HG03565 (cell line): ENCODE results near the gene SPATC1L.

ENCODE experiments used
- ATAC-seq: cut with Tn5 transposase; IDR thresholded peaks from one replicate; pipeline ENCODE4 v1.9.1; 2021; ENCODE audit warnings: mild to moderate bottlenecking, moderate library complexity; ENCODE audit not compliant: unreplicated experiment

The SPATC1L gene

DNA sequence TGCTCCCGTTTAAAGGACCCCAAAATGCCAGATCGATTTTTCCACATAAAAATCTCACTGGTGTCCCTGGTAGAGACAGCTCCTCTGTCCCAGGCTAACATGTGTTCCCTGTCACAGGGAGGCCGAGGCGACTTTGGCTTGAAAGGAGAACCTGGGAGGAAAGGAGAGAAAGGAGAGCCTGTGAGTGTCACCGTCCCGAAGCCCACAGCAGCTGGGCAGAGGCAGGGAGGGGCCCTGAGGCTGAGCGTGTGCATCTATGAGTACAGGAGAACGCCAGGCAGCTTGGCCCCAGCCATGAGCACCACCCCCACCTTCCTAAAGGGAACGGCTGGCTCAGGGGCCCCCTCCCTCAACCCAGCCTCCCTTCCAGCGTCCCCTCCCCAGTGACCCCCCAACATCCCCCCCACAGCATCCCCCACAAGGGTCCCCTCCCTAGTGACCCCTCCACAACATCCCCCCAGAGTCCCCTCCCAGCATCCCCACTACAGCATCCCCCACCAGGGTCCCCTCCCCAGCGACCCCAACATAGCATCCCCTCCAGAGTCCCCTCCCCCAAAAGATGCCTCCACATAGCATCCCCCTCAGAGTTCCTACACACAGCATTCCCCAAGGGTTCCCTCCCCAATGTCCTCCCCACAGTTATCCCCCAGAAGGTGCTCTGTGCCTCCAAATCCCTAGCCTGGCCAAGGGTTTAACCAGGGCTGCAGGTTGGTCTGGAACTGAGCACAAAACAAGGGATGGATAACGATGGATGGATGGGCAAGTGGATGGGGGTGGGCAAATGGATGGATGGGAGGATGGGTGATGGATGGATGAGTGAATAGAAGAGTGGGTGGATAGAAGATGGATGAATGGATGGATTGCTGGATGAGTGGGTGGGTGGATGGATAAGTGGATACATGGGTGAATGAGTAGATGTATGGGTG is 61.2 kb downstream of the SPATC1L start:
- ATAC-seq = no peak

- ATAC-seq = no peak
These were observed 62.0 kb downstream of the SPATC1L start for GRCh38 chr21:46122237-46122671.

GRCh38 chr21:46121286-46122221 is 62.7 kb downstream of the SPATC1L start:
- ATAC-seq = no peak

- ATAC-seq = no peak
These were observed 63.7 kb downstream of the SPATC1L start for GRCh38 chr21:46120301-46121285.

GRCh38 chr21:46119637-46120271 is 64.5 kb downstream of the SPATC1L start:
- ATAC-seq = no peak

DNA sequence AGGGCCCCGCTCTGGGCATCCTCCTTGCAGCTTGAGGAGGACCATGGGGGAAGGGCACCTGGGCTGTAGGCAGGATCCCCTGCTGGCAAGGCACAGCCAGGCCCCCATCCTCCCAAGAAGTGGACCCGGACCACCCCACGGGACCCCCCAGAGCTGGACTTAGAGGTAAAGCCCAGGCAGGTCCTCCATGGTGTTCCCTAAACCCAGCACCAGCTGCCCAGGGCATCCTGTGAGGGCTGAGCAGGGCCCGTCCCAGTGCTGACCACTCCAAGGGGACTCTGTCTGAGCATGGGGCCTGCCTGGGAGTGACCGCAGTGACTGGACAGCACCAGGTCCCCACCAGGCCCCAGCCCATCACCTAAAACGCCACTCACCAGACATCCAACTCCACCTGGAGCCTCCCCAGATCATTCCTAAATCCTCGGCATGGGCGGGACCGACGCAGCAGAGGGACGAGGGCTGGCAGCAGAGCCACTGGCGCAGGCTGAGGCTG is 65.1 kb downstream of the SPATC1L start:
- no peak for ATAC-seq

- no peak for ATAC-seq
These were observed 65.7 kb downstream of the SPATC1L start for GRCh38 chr21:46118316-46119143.

DNA sequence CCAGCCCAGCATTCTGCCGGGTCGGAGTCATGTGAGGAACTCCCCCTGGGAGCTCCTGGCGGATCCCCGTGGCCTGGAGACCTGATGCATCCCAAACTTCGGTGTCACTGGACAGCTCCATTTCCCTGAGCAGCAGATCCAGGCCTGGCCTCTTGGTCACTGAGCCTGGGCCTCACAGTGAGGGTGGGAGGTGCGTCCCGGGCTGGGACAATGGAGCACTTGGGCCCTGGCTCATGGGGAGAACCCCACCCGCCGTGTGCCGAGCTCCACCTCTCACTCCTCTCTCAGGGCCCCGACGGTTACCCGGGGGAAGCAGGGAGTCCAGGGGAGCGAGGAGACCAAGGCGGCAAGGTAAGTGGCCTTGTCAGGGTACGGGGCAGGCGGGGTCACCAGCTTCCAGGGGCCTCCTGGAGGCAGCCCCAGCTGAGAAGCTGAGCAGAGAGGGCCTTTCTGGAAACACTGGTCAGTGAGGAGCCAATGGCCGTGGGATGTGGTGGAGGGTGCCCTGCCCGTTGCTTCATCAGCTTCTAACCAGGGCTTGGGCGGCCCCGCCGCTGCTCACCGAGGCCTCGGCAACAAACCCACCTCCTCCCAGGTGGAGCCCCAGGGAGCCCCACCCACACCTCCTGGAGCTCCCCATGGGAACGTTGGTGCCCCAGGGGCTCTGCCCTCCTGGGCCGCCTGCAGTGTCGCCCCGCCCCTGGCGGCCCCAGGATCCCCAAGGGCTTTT is 66.5 kb downstream of the SPATC1L start:
- no peak for ATAC-seq

DNA sequence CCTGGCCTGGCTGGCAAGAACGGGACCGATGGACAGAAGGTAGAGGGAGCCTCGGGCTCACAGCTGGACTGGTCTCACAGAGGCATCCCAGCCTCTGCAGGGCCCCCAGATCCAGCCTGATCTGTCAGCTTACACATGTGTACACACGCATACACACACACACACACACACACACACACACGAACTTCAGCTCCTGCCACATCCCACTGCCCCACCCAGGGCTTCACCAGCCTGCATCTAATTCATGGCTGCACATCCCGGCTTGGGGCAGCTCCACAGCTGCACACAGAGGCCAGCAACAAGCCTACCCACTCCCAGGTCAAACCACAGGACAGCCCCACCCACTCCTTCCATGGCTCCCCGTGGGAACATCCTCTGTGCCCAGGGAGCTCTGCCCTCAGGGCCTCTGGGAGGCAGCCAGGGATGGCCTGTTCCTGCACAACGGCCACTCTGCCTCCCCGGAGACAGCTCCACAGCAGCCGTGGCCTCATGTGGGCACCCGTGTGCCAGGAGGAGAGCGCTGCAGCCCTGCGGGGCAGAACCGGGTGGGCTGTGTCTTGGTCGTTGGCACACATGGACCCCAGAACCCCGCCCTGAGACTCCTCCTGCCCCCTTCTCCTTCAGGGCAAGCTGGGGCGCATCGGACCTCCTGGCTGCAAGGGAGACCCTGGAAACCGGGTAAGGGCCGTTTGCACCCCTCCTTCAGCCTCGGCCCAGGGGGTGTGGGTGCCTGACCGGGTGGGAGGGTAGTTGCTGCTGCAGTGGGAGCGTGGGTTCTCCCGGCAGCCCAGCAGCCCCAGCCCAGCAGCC is 67.3 kb downstream of the SPATC1L start:
- ATAC-seq = no peak

DNA sequence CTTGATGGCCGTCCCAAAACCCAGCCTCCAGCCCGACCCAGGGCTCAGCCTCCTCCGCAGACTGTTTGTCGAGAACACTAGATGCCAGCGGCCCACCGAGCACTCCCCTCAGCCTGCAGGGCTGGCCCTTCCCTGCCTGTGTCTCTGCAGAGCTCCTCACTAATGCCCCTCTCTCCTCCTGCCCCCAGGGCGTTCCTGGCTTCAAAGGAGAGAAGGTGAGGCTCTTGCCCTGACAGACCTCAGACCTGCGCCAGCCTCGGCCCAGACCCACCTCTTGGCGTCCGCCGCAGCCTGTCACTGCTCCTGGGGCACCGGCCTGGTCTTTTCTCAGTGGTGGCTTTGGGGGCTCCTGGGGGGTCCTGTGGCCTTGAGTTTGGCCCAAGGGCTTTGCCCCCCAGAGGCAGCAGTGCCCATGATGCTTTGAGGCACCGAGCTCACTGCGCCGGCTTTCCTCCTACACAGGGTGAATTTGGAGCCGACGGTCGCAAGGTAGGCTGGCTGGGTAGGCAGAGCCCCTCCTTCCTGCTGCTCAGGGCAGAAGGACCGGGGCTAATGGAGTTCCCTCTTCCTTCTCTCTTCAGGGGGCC is 68.0 kb downstream of the SPATC1L start:
- no peak for ATAC-seq

- ATAC-seq = no peak
These were observed 68.6 kb downstream of the SPATC1L start for GRCh38 chr21:46115441-46116188.

DNA sequence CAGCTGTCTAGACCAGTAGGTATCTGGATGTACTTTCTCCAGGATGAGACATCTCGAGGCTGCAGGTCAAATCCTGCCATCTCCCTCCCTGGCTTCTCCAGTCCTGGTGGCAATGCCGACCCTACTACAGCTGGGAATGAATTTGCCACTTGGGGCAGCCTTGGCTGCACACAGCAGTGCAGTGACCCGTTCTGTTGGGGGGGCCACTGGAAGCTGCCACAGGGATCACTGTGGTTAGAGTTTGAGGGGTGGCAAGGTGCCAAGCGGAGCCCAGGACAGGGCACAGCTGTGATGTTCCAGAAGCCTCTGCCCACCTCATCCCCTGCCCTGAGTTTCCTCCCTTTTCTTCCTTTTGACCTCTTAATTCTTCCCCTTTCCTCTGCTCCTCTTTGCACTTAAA is 69.3 kb downstream of the SPATC1L start:
- no peak for ATAC-seq

DNA sequence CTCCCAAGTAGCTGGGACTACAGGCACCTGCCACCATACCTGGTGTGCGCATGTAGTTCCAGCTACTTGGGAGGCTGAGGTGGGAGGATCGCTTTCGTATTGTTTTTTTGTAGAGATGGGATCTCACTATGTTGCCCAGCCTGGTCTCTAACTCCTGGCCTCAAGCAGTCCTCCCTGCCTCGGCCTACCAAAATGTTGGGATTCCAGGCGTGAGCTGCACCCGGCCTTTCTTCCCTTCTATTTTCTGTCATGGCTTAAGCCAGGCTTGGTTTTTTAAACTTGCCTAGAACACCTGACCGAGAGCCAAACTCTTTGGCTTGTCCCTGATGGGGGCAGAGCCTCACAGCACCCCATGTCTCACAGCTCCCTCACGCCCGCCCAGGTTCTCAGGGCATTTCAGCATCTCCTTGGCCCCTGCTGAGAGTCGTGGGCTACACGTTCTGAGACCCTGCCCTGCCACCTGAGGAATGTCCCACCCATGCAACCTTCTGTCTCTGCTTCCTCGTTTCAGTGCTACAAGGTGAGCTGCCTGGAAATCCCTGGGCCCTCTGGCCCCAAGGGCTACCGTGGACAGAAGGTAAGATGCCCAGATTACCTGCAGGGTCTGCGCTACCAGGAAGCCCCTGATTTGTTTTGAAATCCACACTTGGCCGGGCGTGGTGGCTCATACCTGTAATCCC is 70.6 kb downstream of the SPATC1L start:
- ATAC-seq = no peak

- ATAC-seq = no peak
These were observed 71.5 kb downstream of the SPATC1L start for GRCh38 chr21:46112725-46113215.

GRCh38 chr21:46111857-46112724 is 72.2 kb downstream of the SPATC1L start:
- ATAC-seq = no peak
